ENCODE results near the gene CNTNAP5. TPM values are rescaled to one million over a fixed set of nuclear protein-coding genes. Genes with fewer than 3 reads are reported as not detected.

Gene CNTNAP5
- total RNA-seq, 1 experiment from 2014 or later = 0.48 TPM

GRCh38 chr2:124501575-124502152, 476.6 kb downstream of the CNTNAP5 start:
- Histone ChIP-seq H3K4ac (ENCODE audit: low read depth, low read length) (no peak overlapping the region), H4K8ac (replicated peaks; ENCODE audit: insufficient read length, low read depth, low read length) (no peak overlapping the region), H3K9me3 (ENCODE audit: control insufficient read depth, low read depth, low read length) (no peaks in the 10 kb centered on the region), H2BK12ac (ENCODE audit: insufficient read length, low read depth, low read length) (no peak overlapping the region), H2BK120ac (ENCODE audit: low read depth, low read length, poor library complexity, severe bottlenecking) (no peak overlapping the region), H4K20me1 (ENCODE audit: control insufficient read depth, insufficient read depth, insufficient read length) (no peaks in the 10 kb centered on the region), H3K23me2 (ENCODE audit: insufficient read length, low read depth, low read length, poor library complexity, severe bottlenecking) (no peaks in the 10 kb centered on the region), H2BK20ac (ENCODE audit: low read depth, low read length, poor library complexity, severe bottlenecking) (no peak overlapping the region), H3T11ph (ENCODE audit: low read length) (no peak overlapping the region), H3K27me3 (ENCODE audit: insufficient read depth, low read length) (no peaks in the 10 kb centered on the region), H4K5ac (ENCODE audit: insufficient read length, low read depth, low read length) (no peak overlapping the region), H3K4me1 (ENCODE audit: insufficient read depth, low read length) (no peaks in the 10 kb centered on the region), H4K91ac (ENCODE audit: insufficient read length, low read depth, low read length) (no peak overlapping the region), H3K79me2 (ENCODE audit: insufficient read depth, low read length) (no peaks in the 10 kb centered on the region), H3K27ac (ENCODE audit: insufficient read length, low read depth, low read length) (no peak overlapping the region), H2AFZ (ENCODE audit: low read length) (no peak overlapping the region), H3K56ac (ENCODE audit: insufficient read length, low read depth, low read length) (no peak overlapping the region), H3K79me1 (ENCODE audit: insufficient read depth, low read depth, low read length, poor library complexity, severe bottlenecking) (no peaks in the 10 kb centered on the region), H3K4me2 (ENCODE audit: insufficient read depth, insufficient read length, low read length) (no peak overlapping the region), H3K14ac (ENCODE audit: insufficient read depth, low read length) (no peak overlapping the region), H2BK15ac (ENCODE audit: low read depth, low read length) (no peak overlapping the region), H3K9ac (ENCODE audit: extremely low read depth, insufficient read length, low read length) (no peak overlapping the region), H2BK5ac (ENCODE audit: insufficient read length, low read length) (no peak overlapping the region), H3K18ac (ENCODE audit: insufficient read length, low read depth, low read length) (no peak overlapping the region), H2AK5ac (ENCODE audit: insufficient read length, low read length) (no peak overlapping the region), H3K23ac (ENCODE audit: insufficient read length, low read depth, low read length) (no peak overlapping the region)
- Mint-ChIP-seq H3K36me3 (ENCODE audit: insufficient read depth in 1 of 3, low read depth in 3 of 3) (no peaks in the 10 kb centered on the region; a peak in 1 of 7 replicates), H3K4me1 (peaks cover 13% of the 10 kb centered on the region in 2 experiments), H3K27me3 (ENCODE audit: low read depth) (no peaks in the 10 kb centered on the region), H3K4me3 (no peak overlapping the region), H3K27ac (no peak overlapping the region), H3K9me3 (no peaks in the 10 kb centered on the region)
- WGBS (ENCODE audit: extremely low coverage, insufficient read length, low lambda C conversion rate) = no CpG with 5 or more reads among the region's 6 CpGs
- no peak for DNase-seq
- TF ChIP-seq CTCF (conservative IDR thresholded peaks at IDR 0.05) = no peak
